IMR-90 (cell line): ENCODE data around the gene IQCC. TPM values are rescaled to one million over a fixed set of nuclear protein-coding genes. Genes with fewer than 3 reads are reported as not detected.

ENCODE experiments used
- ATAC-seq: fragments of 200-7000 bp; cut with Tn5 transposase; 2 replicates; pipeline ENCODE4 v1.9.1; 2020; ENCODE audit warnings: low read depth, mild to moderate bottlenecking, moderate library complexity
- BruUV-seq: library from RNA; stranded (reverse); fragments of 400-500 nt; replicated peaks from 2 replicates; lab custom pipeline; 2021; lab: Mats Ljungman, UMichigan
- CTCF ChIA-PET: fragments of 300-600 bp; formaldehyde crosslinking; extraction: SDS; loops from one replicate; lab custom pipeline; 2021; ENCODE audit warnings: antibody characterized with exemption; lab: Yijun Ruan, JAX
- POLR2A ChIA-PET: fragments of 300-600 bp; sonication (Branson Sonifier 250); formaldehyde crosslinking; loops from one replicate; lab custom pipeline; 2022; ENCODE audit warnings: antibody characterized with exemption; ENCODE audit not compliant: unreplicated experiment; lab: Charles Lee
- DNase-seq: peaks from one replicate; pipeline ENCODE4 v3.0.0; 2013
- H2AFZ ChIP-seq: replicated peaks from 2 replicates; pipeline ENCODE3; 2013; ENCODE audit warnings: low read length, mild to moderate bottlenecking; ENCODE audit not compliant: poor library complexity
- H2AK5ac ChIP-seq: 2 replicates; pipeline ENCODE4 v1.6.1; 2013; ENCODE audit warnings: low read depth, low read length, inconsistent platforms
- H2AK9ac ChIP-seq: replicated peaks from 2 replicates; pipeline ENCODE3; 2013; ENCODE audit warnings: mild to moderate bottlenecking, low read depth, low read length, moderate library complexity; ENCODE audit not compliant: poor library complexity
- H2BK120ac ChIP-seq: 2 replicates; pipeline ENCODE4 v1.6.1; 2013; ENCODE audit warnings: low read depth, low read length, inconsistent platforms
- H2BK15ac ChIP-seq: 3 replicates; pipeline ENCODE4 v1.6.1; 2013; ENCODE audit warnings: low read depth, low read length, inconsistent platforms
- H2BK20ac ChIP-seq: 2 replicates; pipeline ENCODE4 v1.6.1; 2013; ENCODE audit warnings: low read depth, mild to moderate bottlenecking, inconsistent platforms, low read length, moderate library complexity
- H2BK5ac ChIP-seq: 2 replicates; pipeline ENCODE4 v1.6.1; 2013; ENCODE audit warnings: mild to moderate bottlenecking, low read depth, low read length, inconsistent platforms; ENCODE audit not compliant: poor library complexity, severe bottlenecking
- H3K14ac ChIP-seq: replicated peaks from 2 replicates; pipeline ENCODE4 v1.6.1; 2013; ENCODE audit warnings: low read depth, low read length, inconsistent platforms
- H3K18ac ChIP-seq: 2 replicates; pipeline ENCODE4 v1.6.1; 2013; ENCODE audit warnings: low read depth, low read length, control low read depth
- H3K23ac ChIP-seq: 2 replicates; pipeline ENCODE4 v1.6.1; 2013; ENCODE audit warnings: low read depth, low read length, inconsistent platforms
- H3K27ac ChIP-seq: 2 replicates; pipeline ENCODE4 v1.5.1; 2013; ENCODE audit warnings: mild to moderate bottlenecking, control low read depth, low read length; ENCODE audit not compliant: insufficient read depth
- H3K27me3 ChIP-seq: 2 replicates; pipeline ENCODE4 v1.6.1; 2013; ENCODE audit warnings: low read length; ENCODE audit not compliant: control insufficient read depth, insufficient read depth
- H3K36me3 ChIP-seq: 2 replicates; pipeline ENCODE4 v1.6.1; 2013; ENCODE audit warnings: low read length, mixed read lengths; ENCODE audit not compliant: control insufficient read depth, insufficient read depth
- H3K4ac ChIP-seq: 2 replicates; pipeline ENCODE4 v1.6.1; 2013; ENCODE audit warnings: low read depth, low read length, inconsistent platforms
- H3K4me1 ChIP-seq: 2 replicates; pipeline ENCODE4 v1.6.1; 2013; ENCODE audit warnings: low read length, mixed read lengths; ENCODE audit not compliant: control insufficient read depth, insufficient read depth
- H3K4me2 ChIP-seq: 2 replicates; pipeline ENCODE4 v1.6.1; 2013; ENCODE audit warnings: low read depth, mild to moderate bottlenecking, control low read depth, low read length, moderate library complexity
- H3K4me3 ChIP-seq: 2 replicates; pipeline ENCODE4 v1.5.1; 2013; ENCODE audit warnings: low read depth, mild to moderate bottlenecking, control low read depth, low read length, moderate library complexity; ENCODE audit not compliant: insufficient read depth
- H3K56ac ChIP-seq: 2 replicates; pipeline ENCODE4 v1.6.1; 2013; ENCODE audit warnings: low read length, inconsistent platforms; ENCODE audit not compliant: insufficient read depth; ENCODE audit errors: extremely low read depth
- H3K79me1 ChIP-seq, 2 experiments: 2 replicates each; pipeline ENCODE4 v1.6.1; 2013; ENCODE audit warnings: low read length in 2 of 2, inconsistent platforms in 1 of 2, low read depth in 1 of 2
- H3K9ac ChIP-seq: 2 replicates; pipeline ENCODE4 v1.6.1; 2013; ENCODE audit warnings: low read depth, low read length, control low read depth
- H3K9me1 ChIP-seq: 2 replicates; pipeline ENCODE4 v1.6.1; 2013; ENCODE audit warnings: low read length, inconsistent platforms; ENCODE audit not compliant: insufficient read depth
- H3K9me3 ChIP-seq: 2 replicates; pipeline ENCODE4 v1.6.1; 2013; ENCODE audit warnings: low read length; ENCODE audit not compliant: control insufficient read depth, insufficient read depth
- H4K20me1 ChIP-seq: 2 replicates; pipeline ENCODE4 v1.6.1; 2013; ENCODE audit warnings: low read length, inconsistent platforms; ENCODE audit not compliant: insufficient read depth
- H4K5ac ChIP-seq: 2 replicates; pipeline ENCODE4 v1.6.1; 2013; ENCODE audit warnings: mild to moderate bottlenecking, low read depth, low read length, control low read depth
- H4K8ac ChIP-seq, 2 experiments: 2 replicates each; pipeline ENCODE4 v1.6.1; 2013; ENCODE audit warnings: low read depth in 2 of 2, low read length in 2 of 2, control low read depth in 1 of 2, inconsistent platforms in 1 of 2
- H4K91ac ChIP-seq: 2 replicates; pipeline ENCODE4 v1.6.1; 2013; ENCODE audit warnings: low read depth, low read length, inconsistent platforms; ENCODE audit not compliant: insufficient read depth
- BHLHE40 ChIP-seq: fragments of 150-350 bp; IDR thresholded peaks from 2 replicates; pipeline ENCODE4 v1.6.1; 2016; ENCODE audit warnings: mild to moderate bottlenecking, low read depth, low read length
- CEBPB ChIP-seq: IDR thresholded peaks from 2 replicates; pipeline ENCODE4 v1.6.1; 2012; ENCODE audit warnings: low read depth, low read length, improper control_type of control experiment
- CHD1 ChIP-seq: IDR thresholded peaks from 2 replicates; pipeline ENCODE4 v1.6.1; 2012; ENCODE audit warnings: low read depth, low read length, improper control_type of control experiment
- FOS ChIP-seq: fragments of 150-350 bp; IDR thresholded peaks from 2 replicates; pipeline ENCODE4 v1.6.1; 2016; ENCODE audit warnings: low read depth, low read length
- MAFK ChIP-seq: IDR thresholded peaks from 2 replicates; pipeline ENCODE4 v1.6.1; 2012; ENCODE audit warnings: low read depth, low read length, improper control_type of control experiment
- MAZ ChIP-seq: IDR thresholded peaks from 2 replicates; pipeline ENCODE4 v1.6.1; 2012; ENCODE audit warnings: low read depth, mild to moderate bottlenecking, low read length, improper control_type of control experiment, moderate library complexity, borderline replicate concordance
- MXI1 ChIP-seq: IDR thresholded peaks from 2 replicates; pipeline ENCODE4 v1.6.1; 2012; ENCODE audit warnings: low read depth, mild to moderate bottlenecking, low read length, moderate library complexity, borderline replicate concordance
- NFE2L2 ChIP-seq: fragments of 150-350 bp; IDR thresholded peaks from 2 replicates; pipeline ENCODE4 v1.6.1; 2016; ENCODE audit warnings: low read depth, mild to moderate bottlenecking, low read length
- POLR2A ChIP-seq: IDR thresholded peaks from 2 replicates; pipeline ENCODE4 v1.6.1; 2012; ENCODE audit warnings: mild to moderate bottlenecking, low read depth, low read length
- RAD21 ChIP-seq: IDR thresholded peaks from 2 replicates; pipeline ENCODE4 v1.6.1; 2012; ENCODE audit warnings: low read length, improper control_type of control experiment
- RCOR1 ChIP-seq: IDR thresholded peaks from 2 replicates; pipeline ENCODE4 v1.6.1; 2012; ENCODE audit warnings: mild to moderate bottlenecking, low read length, improper control_type of control experiment; ENCODE audit not compliant: insufficient replicate concordance
- RFX5 ChIP-seq: IDR thresholded peaks from 2 replicates; pipeline ENCODE4 v1.8.0; 2012; ENCODE audit warnings: low read depth, mild to moderate bottlenecking, low read length, moderate library complexity
- SMC3 ChIP-seq: fragments of 150-350 bp; IDR thresholded peaks from 2 replicates; pipeline ENCODE4 v1.6.1; 2016; ENCODE audit warnings: low read depth, mild to moderate bottlenecking, antibody characterized with exemption, low read length, moderate library complexity
- USF2 ChIP-seq: fragments of 150-350 bp; IDR thresholded peaks from 2 replicates; pipeline ENCODE4 v1.6.1; 2017; ENCODE audit warnings: mild to moderate bottlenecking, antibody characterized with exemption, low read length, low read depth
- WGBS, 2 experiments: methylation state at CpG; one replicate each; pipeline versions ENCODE4 v1.1.5 to v1.1.7; 2013; ENCODE audit warnings: missing lambda C conversion rate in 2 of 2; ENCODE audit not compliant: insufficient read length in 1 of 2; ENCODE audit errors: extremely low coverage in 2 of 2; 5-methylcytosine and 5-hydroxymethylcytosine counted together
- dilution Hi-C: fragments of 300-500 bp; cut with HindIII; formaldehyde crosslinking; loops from one replicate; pipeline ENCODE4 v1.14.3; 2018; ENCODE audit warnings: low sequenced_read_pairs; ENCODE audit not compliant: unreplicated experiment
- in situ Hi-C: fragments of 300-500 bp; cut with MboI; formaldehyde crosslinking; loops from 3 replicates; pipeline ENCODE4 v1.14.3; 2019; ENCODE audit warnings: low sequenced_read_pairs, inconsistent platforms, mixed read lengths
- intact Hi-C: fragments of 100-400 bp; cut with micrococcal nuclease; formaldehyde crosslinking; loops from 2 replicates; pipeline ENCODE4 v1.10.0; 2022
- polyA plus RNA-seq, 3 experiments: library from polyadenylated mRNA; depleted of rRNA; stranded (reverse); fragments of >200 nt; gene quantifications; 2 replicates each; pipeline ENCODE4 v1.2.3, GENCODE V29; 2012; ENCODE audit warnings: low replicate concordance in 1 of 3
- total RNA-seq: library from RNA; depleted of rRNA; stranded (reverse); fragments of >200 nt; gene quantifications from 2 replicates; pipeline ENCODE4 v1.2.3, GENCODE V29; 2012
- TF ChIP-seq, protein P1 (sequence below): conservative IDR thresholded peaks from 2 replicates; pipeline ENCODE4 v1.5.1; 2012; ENCODE audit warnings: mild to moderate bottlenecking, low read depth, low read length, improper control_type of control experiment
- TF ChIP-seq, protein P2 (sequence below): fragments of 150-350 bp; IDR thresholded peaks from 2 replicates; pipeline ENCODE4 v1.6.1; 2016; ENCODE audit warnings: low read depth, mild to moderate bottlenecking, low read length, moderate library complexity, borderline replicate concordance

The IQCC gene
- total and polyA plus RNA-seq, 2 of the 4 experiments (the other 2 are of a cell fraction) = 1.6 to 2.2 TPM

- no peak overlapping the region for H3K4ac ChIP-seq
- DNase-seq (no peak), ATAC-seq (no peak)
- H3K9ac ChIP-seq = no peak overlapping the region
- no peak overlapping the region for H3K14ac ChIP-seq
- no peaks in the 10 kb centered on the region for H3K27me3 ChIP-seq
- no peaks in the 10 kb centered on the region for H3K9me3 ChIP-seq
- dilution Hi-C loops = no loop called here
- peaks cover 57% of the 10 kb centered on the region for H3K36me3 ChIP-seq
- H3K4me2 ChIP-seq = no peak overlapping the region
- H3K79me1 ChIP-seq = peaks cover 14 to 31% of the 10 kb centered on the region in 2 experiments
- no peak overlapping the region for H3K56ac ChIP-seq
- no peak overlapping the region for H2BK120ac ChIP-seq
- H3K9me1 ChIP-seq = peaks cover 5% of the 10 kb centered on the region; the same call in 1 of the 2 replicates
- H4K91ac ChIP-seq = no peak overlapping the region
- no peak overlapping the region for H4K5ac ChIP-seq
- in situ Hi-C loops = no loop called here
- H2BK15ac ChIP-seq = no peak overlapping the region
- ChIA-PET CTCF (no interaction called here), POLR2A (no interaction called here)
- BruUV-seq = no TSS peak
- no peak overlapping the region for H2AK5ac ChIP-seq
- intact Hi-C loops = no loop called here
- H2BK20ac ChIP-seq = no peak overlapping the region
- TF ChIP-seq CHD1 (no peak), SMC3 (no peak), BHLHE40 (no peak), MAZ (no peak), NFE2L2 (no peak), POLR2A (no peak), RAD21 (no peak), MAFK (no peak), FOS (no peak), RCOR1 (no peak), CEBPB (no peak), MXI1 (no peak), RFX5 (no peak), USF2 (no peak)
- TF ChIP-seq, protein P1, sequence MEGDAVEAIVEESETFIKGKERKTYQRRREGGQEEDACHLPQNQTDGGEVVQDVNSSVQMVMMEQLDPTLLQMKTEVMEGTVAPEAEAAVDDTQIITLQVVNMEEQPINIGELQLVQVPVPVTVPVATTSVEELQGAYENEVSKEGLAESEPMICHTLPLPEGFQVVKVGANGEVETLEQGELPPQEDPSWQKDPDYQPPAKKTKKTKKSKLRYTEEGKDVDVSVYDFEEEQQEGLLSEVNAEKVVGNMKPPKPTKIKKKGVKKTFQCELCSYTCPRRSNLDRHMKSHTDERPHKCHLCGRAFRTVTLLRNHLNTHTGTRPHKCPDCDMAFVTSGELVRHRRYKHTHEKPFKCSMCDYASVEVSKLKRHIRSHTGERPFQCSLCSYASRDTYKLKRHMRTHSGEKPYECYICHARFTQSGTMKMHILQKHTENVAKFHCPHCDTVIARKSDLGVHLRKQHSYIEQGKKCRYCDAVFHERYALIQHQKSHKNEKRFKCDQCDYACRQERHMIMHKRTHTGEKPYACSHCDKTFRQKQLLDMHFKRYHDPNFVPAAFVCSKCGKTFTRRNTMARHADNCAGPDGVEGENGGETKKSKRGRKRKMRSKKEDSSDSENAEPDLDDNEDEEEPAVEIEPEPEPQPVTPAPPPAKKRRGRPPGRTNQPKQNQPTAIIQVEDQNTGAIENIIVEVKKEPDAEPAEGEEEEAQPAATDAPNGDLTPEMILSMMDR = no peak
- TF ChIP-seq, protein P2, sequence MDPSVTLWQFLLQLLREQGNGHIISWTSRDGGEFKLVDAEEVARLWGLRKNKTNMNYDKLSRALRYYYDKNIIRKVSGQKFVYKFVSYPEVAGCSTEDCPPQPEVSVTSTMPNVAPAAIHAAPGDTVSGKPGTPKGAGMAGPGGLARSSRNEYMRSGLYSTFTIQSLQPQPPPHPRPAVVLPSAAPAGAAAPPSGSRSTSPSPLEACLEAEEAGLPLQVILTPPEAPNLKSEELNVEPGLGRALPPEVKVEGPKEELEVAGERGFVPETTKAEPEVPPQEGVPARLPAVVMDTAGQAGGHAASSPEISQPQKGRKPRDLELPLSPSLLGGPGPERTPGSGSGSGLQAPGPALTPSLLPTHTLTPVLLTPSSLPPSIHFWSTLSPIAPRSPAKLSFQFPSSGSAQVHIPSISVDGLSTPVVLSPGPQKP = no peak
- no peaks in the 10 kb centered on the region for H3K4me1 ChIP-seq
- no peak overlapping the region for H2AFZ ChIP-seq
- no peak overlapping the region for H3K18ac ChIP-seq
- no peak overlapping the region for H4K8ac ChIP-seq
- 0 out of 2 replicates have a peak, but pooled peaks cover 10% of the 10 kb centered on the region for H4K20me1 ChIP-seq
- H3K4me3 ChIP-seq = no peak overlapping the region
- no peak overlapping the region for H3K23ac ChIP-seq
- no CpG with 5 or more reads among the region's 3 CpGs for WGBS, 2 experiments
- no peak overlapping the region for H2BK5ac ChIP-seq
- no peak overlapping the region for H3K27ac ChIP-seq
- H2AK9ac ChIP-seq = peak overlapping the region; percentile 55
Measured at GRCh38 chr1:32228771-32229170, 23.3 kb downstream of the IQCC start.
